ENCODE results near the gene ARMC2.

The ARMC2 gene

GRCh38 chr6:109015176-109015575, 167.0 kb downstream of the ARMC2 start:
- no peak for DNase-seq (ENCODE audit: low read depth)

DNA sequence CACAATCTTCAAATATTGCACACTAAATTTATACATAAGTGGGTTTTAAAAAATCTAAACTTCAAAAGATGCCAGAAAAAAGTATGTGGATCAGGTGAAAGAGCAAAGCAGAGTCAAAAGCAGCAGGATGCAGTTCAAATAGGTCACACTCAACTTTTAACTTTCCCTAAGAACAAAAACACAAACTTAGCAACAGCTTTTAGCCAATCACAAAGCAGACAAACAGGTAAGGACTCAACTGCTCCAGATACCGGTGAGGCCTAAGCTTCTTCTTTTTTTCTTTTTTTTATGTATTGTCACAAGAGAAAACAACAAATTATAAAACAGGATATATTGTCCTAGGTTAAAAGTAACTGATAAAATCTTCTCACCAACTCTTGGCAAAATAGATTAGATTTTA, 171.7 kb downstream of the ARMC2 start:
- DNase-seq (ENCODE audit: low read depth): no peak

DNA sequence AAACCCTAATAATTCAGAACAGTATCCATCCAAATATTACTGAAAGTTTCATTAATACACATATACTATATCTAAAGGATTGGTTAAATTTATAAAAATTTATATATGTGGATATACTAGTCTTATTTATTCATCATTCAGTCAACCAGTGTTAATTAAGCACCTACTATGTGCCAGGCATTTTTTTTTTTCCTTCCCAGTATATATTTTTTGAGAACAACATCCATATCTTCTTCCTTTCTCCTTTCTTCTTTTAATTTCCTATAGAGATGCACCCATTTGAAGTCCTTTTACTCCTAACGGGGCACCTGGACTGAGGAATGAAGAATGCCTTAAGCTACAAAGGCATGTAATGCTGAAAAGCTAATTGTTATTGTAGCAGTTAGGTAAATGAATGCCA, 173.6 kb downstream of the ARMC2 start:
- DNase-seq (ENCODE audit: low read depth): no peak

GRCh38 chr6:109023356-109023925, 175.2 kb downstream of the ARMC2 start:
- no peak for DNase-seq (ENCODE audit: low read depth)
